ENCODE measurements around the gene TERT. TPM values are rescaled to one million over a fixed set of nuclear protein-coding genes. Genes with fewer than 3 reads are reported as not detected.

The TERT gene
- total and polyA plus RNA-seq, 2 of the 8 experiments (the other 6 are each of a cell fraction or from before 2014, with no cell fraction given) = 13.1 to 23.1 TPM

DNA sequence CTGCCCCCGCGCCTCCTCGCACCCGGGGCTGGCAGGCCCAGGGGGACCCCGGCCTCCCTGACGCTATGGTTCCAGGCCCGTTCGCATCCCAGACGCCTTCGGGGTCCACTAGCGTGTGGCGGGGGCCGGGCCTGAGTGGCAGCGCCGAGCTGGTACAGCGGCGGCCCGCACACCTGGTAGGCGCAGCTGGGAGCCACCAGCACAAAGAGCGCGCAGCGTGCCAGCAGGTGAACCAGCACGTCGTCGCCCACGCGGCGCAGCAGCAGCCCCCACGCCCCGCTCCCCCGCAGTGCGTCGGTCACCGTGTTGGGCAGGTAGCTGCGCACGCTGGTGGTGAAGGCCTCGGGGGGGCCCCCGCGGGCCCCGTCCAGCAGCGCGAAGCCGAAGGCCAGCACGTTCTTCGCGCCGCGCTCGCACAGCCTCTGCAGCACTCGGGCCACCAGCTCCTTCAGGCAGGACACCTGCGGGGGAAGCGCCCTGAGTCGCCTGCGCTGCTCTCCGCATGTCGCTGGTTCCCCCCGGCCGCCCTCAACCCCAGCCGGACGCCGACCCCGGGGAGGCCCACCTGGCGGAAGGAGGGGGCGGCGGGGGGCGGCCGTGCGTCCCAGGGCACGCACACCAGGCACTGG is 548 bp downstream of the TERT start:
- ChIA-PET CTCF (ENCODE audit: partially characterized antibody) (interaction anchor here (0.7 to 1.6 kb wide), 4 partner anchors 10 to 126 kb away, joined by 3 to 4 read pairs (median 3); no protein-coding TSS in a partner anchor), POLR2A (ENCODE audit: partially characterized antibody) (interaction anchor here (0.6 to 1.9 kb wide), 14 partner anchors 10 to 159 kb away, joined by 3 to 6 read pairs (median 4); partner anchors contain the start of gene CLPTM1L)
- Histone ChIP-seq H4K5ac (ENCODE audit: insufficient read length, low read depth, low read length) (no peak overlapping the region), H2BK5ac (ENCODE audit: low read depth, low read length) (no peak overlapping the region; the same call in 1 of the 2 replicates), H3K4ac (replicated peaks; ENCODE audit: insufficient read length, low read depth, low read length) (peak overlapping the region; percentile 78), H2BK120ac (replicated peaks; ENCODE audit: low read depth, low read length) (no peak overlapping the region), H3K18ac (ENCODE audit: extremely low read depth, low read length) (peak overlapping the region; percentile 83), H3K9ac (replicated peaks in 1 of 4; ENCODE audit: extremely low read depth in 1 of 4, low read depth in 3 of 4, low read length in 3 of 4) (no peak overlapping the region), H3K27ac (ENCODE audit: low read depth, low read length) (no peak overlapping the region), H3K4me3 (ENCODE audit: extremely low read depth in 1 of 4, insufficient read depth in 2 of 4, low read depth in 3 of 4, low read length in 4 of 4) (peak overlapping the region; percentile 40 to 76 (median 54)), H3K4me1 (replicated peaks in 1 of 4; ENCODE audit: control insufficient read depth in 3 of 4, insufficient read depth in 4 of 4, low read length in 3 of 4) (peaks cover 0 to 13% (median 6%) of the 10 kb centered on the region in 4 experiments; a peak in 5 of 7 replicates), H2BK20ac (ENCODE audit: low read length) (no peak overlapping the region), H2AK5ac (ENCODE audit: low read depth, low read length) (0 out of 2 replicates have a peak overlapping the region, but pooled peaks have one; percentile 13), H3K36me3 (ENCODE audit: control insufficient read depth in 2 of 4, insufficient read depth in 4 of 4, low read length in 3 of 4) (no peaks in the 10 kb centered on the region; a peak in 2 of 8 replicates), H3K79me2 (ENCODE audit: control insufficient read depth in 1 of 2, insufficient read depth in 2 of 2, low read length in 2 of 2) (no peaks in the 10 kb centered on the region; a peak in 1 of 4 replicates), H3K23me2 (ENCODE audit: low read depth, low read length) (peaks cover 14% of the 10 kb centered on the region; the same call in 1 of the 2 replicates), H3K79me1 (ENCODE audit: low read depth, low read length) (peaks cover 3% of the 10 kb centered on the region; the same call in 1 of the 2 replicates), H2BK12ac (ENCODE audit: low read depth, low read length) (no peak overlapping the region), H3K23ac (ENCODE audit: insufficient read length) (no peak overlapping the region), H3K14ac (ENCODE audit: insufficient read length) (no peak overlapping the region), H4K91ac (replicated peaks; ENCODE audit: insufficient read length, low read length) (peak overlapping the region; percentile 85), H4K8ac (ENCODE audit: extremely low read depth, insufficient read depth, low read length) (peak overlapping the region; percentile 79), H3K4me2 (ENCODE audit: insufficient read depth in 1 of 2, low read depth in 2 of 2, low read length in 2 of 2) (peak overlapping the region; percentile 64 to 78), H3K27me3 (replicated peaks in 1 of 4; ENCODE audit: control insufficient read depth in 3 of 4, extremely low read depth in 1 of 4, insufficient read depth in 3 of 4, low read length in 3 of 4) (peaks cover 0 to 8% (median 2%) of the 10 kb centered on the region in 4 experiments; a peak in 4 of 7 replicates), H2AFZ (ENCODE audit: low read length) (no peak overlapping the region; the same call in 1 of the 2 replicates), H3K9me3 (ENCODE audit: insufficient read depth in 2 of 2, low read depth in 1 of 2, low read length in 1 of 2) (no peaks in the 10 kb centered on the region), H4K20me1 (replicated peaks in 1 of 2; ENCODE audit: control insufficient read depth in 1 of 2, insufficient read depth in 2 of 2, low read length in 2 of 2) (peaks cover 4 to 11% of the 10 kb centered on the region in 2 experiments), H3K56ac (replicated peaks; ENCODE audit: insufficient read length, low read depth, low read length) (peak overlapping the region; percentile 30), H2BK15ac (ENCODE audit: low read length) (no peak overlapping the region)
- no peak for FAIRE-seq
- WGBS, 2 experiments (ENCODE audit: extremely low coverage in 1 of 2, insufficient coverage in 1 of 2, insufficient read length in 1 of 2, insufficient replicate concordance in 2 of 2, low coverage in 1 of 2, low lambda C conversion rate in 2 of 2, missing lambda C conversion rate in 1 of 2) = 66% methylated on average over 29 of the region's 69 CpGs; no CpG with 5 or more reads in 1 of the 2 experiments
- peak in 1 of 2 experiments; percentile 78 for DNase-seq (ENCODE audit: low read depth in 1 of 2, low spot score in 2 of 2)
- TF ChIP-seq RXRA (IDR thresholded peaks at IDR 0.05; ENCODE audit: insufficient read depth, low read depth, low read length) (no peak), NRF1 (IDR thresholded peaks at IDR 0.05; ENCODE audit: low read depth, low read length) (no peak), ASH2L (IDR thresholded peaks at IDR 0.05; ENCODE audit: low read length) (no peak), GABPA (IDR thresholded peaks at IDR 0.05; ENCODE audit: borderline replicate concordance, insufficient read depth, low read length) (peak; percentile 77), SRF (IDR thresholded peaks at IDR 0.05; ENCODE audit: low read depth, low read length) (no peak), CHD1 (IDR thresholded peaks at IDR 0.05; ENCODE audit: low read depth, low read length) (no peak), EZH2 (IDR thresholded peaks at IDR 0.05; ENCODE audit: low read depth, low read length, severe bottlenecking) (no peak), KDM4A (IDR thresholded peaks at IDR 0.05; ENCODE audit: low read depth, low read length, severe bottlenecking) (peak; percentile 18), RFX5 (IDR thresholded peaks at IDR 0.05; ENCODE audit: borderline replicate concordance, low read depth, low read length) (no peak)
- TF ChIP-seq, protein P1, sequence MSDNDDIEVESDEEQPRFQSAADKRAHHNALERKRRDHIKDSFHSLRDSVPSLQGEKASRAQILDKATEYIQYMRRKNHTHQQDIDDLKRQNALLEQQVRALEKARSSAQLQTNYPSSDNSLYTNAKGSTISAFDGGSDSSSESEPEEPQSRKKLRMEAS (IDR thresholded peaks at IDR 0.05) = peak; percentile 70
- TF ChIP-seq, protein P2, sequence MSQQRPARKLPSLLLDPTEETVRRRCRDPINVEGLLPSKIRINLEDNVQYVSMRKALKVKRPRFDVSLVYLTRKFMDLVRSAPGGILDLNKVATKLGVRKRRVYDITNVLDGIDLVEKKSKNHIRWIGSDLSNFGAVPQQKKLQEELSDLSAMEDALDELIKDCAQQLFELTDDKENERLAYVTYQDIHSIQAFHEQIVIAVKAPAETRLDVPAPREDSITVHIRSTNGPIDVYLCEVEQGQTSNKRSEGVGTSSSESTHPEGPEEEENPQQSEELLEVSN (IDR thresholded peaks at IDR 0.05) = peak; percentile 73; the same call in 1 of the 2 replicates
